ENCODE results near the gene TNFSF13B. TPM values are rescaled to one million over a fixed set of nuclear protein-coding genes. Genes with fewer than 3 reads are reported as not detected.

Gene TNFSF13B
- total and polyA plus RNA-seq, 2 donors (not counting 3 experiments of a cell fraction or from before 2014, with no cell fraction given), result 0.18 to 1.2 TPM

- H3K9me1 ChIP-seq (replicated peaks; ENCODE audit: control insufficient read depth, extremely low read depth, insufficient read depth, low read length), result no peaks in the 10 kb centered on the region
- DNase-seq (ENCODE audit: low read depth, low spot score) (no peak), FAIRE-seq (no peak)
- intact Hi-C loops (cut with micrococcal nuclease), result no loop called here
- no peaks in the 10 kb centered on the region for H3K36me3 ChIP-seq (ENCODE audit: control insufficient read depth in 2 of 2, extremely low read depth in 1 of 2, insufficient read depth in 2 of 2, low read length in 2 of 2)
- POLR2A ChIA-PET, result no interaction called here
- H3K27me3 ChIP-seq (ENCODE audit: control insufficient read depth in 2 of 2, insufficient read depth in 2 of 2, low read length in 2 of 2), result no peaks in the 10 kb centered on the region
- H3K4me1 ChIP-seq (ENCODE audit: control insufficient read depth, extremely low read depth, insufficient read depth, low read length), result no peaks in the 10 kb centered on the region
- no peak overlapping the region for H3K4me2 ChIP-seq (ENCODE audit: insufficient read depth, low read length)
- dilution Hi-C loops (cut with MboI; ENCODE audit: extremely low pct_ligation_motif_present, low sequenced_read_pairs), result no loop called here
- no peaks in the 10 kb centered on the region for H3K9me3 ChIP-seq (replicated peaks; ENCODE audit: control insufficient read depth, insufficient read depth, low read length)
- H2AFZ ChIP-seq (ENCODE audit: low read depth, low read length), result no peak overlapping the region
- H3K4me3 ChIP-seq (replicated peaks in 1 of 3; ENCODE audit: insufficient read depth in 1 of 3, low read depth in 1 of 3, low read length in 3 of 3), result no peak overlapping the region
- no peak overlapping the region for H3K9ac ChIP-seq (replicated peaks; ENCODE audit: extremely low read depth, insufficient read depth, low read length)
- no TSS peak for BruUV-seq (replicated peaks)
- TF ChIP-seq CTCF (IDR thresholded peaks at IDR 0.05; ENCODE audit: extremely low read depth in 1 of 2, insufficient read depth in 1 of 2, low read depth in 1 of 2, low read length in 2 of 2) (no peak), POLR2A (IDR thresholded peaks at IDR 0.05; ENCODE audit: low read depth, low read length) (no peak), EZH2 (IDR thresholded peaks at IDR 0.05; ENCODE audit: borderline replicate concordance, low read depth, low read length, severe bottlenecking) (no peak), POLR2AphosphoS5 (IDR thresholded peaks at IDR 0.05; ENCODE audit: insufficient read depth, low read depth, low read length) (no peak), FOS (IDR thresholded peaks at IDR 0.05; ENCODE audit: borderline replicate concordance, insufficient read depth, low read length) (no peak), MAX (IDR thresholded peaks at IDR 0.05; ENCODE audit: insufficient read depth, insufficient read length) (no peak), MYC (IDR thresholded peaks at IDR 0.05; ENCODE audit: low read depth, low read length) (no peak)
- peaks cover 23% of the 10 kb centered on the region for H3K79me2 ChIP-seq (ENCODE audit: control insufficient read depth, insufficient read depth, low read length)
- H3K27ac ChIP-seq (ENCODE audit: insufficient read depth, low read depth, low read length), result no peak overlapping the region
- CTCF ChIA-PET, result interaction anchor here (1.1 kb wide), 1 partner anchor 665 kb away, joined by 3 read pairs; no protein-coding TSS in a partner anchor
- peaks cover 2% of the 10 kb centered on the region for H4K20me1 ChIP-seq (replicated peaks; ENCODE audit: control insufficient read depth, extremely low read depth, insufficient read depth, low read length)
Measured at GRCh38 chr13:108230377-108230776, 39.1 kb upstream of the TNFSF13B start.
